Hepatocyte (in vitro differentiated cells): ENCODE results near the gene DCST1.

Source experiments
- EZH2 ChIP-seq: fragments of 200-600 bp; sonication (generic); IDR thresholded peaks from 2 replicates; pipeline ENCODE4 v1.6.1; 2016; ENCODE audit warnings: antibody characterized with exemption, mild to moderate bottlenecking, borderline replicate concordance
- EZH2phosphoT487 ChIP-seq: fragments of 200-600 bp; sonication (generic); IDR thresholded peaks from one replicate; pipeline ENCODE4 v1.6.1; 2018; ENCODE audit warnings: antibody characterized with exemption, mild to moderate bottlenecking, low read depth, moderate library complexity; ENCODE audit not compliant: unreplicated experiment, severe bottlenecking
- TF ChIP-seq, protein P1 (sequence below): fragments of 200-600 bp; sonication (generic); IDR thresholded peaks from 2 replicates; pipeline ENCODE4 v1.5.1; 2016; ENCODE audit warnings: antibody characterized with exemption, mild to moderate bottlenecking; ENCODE audit not compliant: poor library complexity

DNA sequence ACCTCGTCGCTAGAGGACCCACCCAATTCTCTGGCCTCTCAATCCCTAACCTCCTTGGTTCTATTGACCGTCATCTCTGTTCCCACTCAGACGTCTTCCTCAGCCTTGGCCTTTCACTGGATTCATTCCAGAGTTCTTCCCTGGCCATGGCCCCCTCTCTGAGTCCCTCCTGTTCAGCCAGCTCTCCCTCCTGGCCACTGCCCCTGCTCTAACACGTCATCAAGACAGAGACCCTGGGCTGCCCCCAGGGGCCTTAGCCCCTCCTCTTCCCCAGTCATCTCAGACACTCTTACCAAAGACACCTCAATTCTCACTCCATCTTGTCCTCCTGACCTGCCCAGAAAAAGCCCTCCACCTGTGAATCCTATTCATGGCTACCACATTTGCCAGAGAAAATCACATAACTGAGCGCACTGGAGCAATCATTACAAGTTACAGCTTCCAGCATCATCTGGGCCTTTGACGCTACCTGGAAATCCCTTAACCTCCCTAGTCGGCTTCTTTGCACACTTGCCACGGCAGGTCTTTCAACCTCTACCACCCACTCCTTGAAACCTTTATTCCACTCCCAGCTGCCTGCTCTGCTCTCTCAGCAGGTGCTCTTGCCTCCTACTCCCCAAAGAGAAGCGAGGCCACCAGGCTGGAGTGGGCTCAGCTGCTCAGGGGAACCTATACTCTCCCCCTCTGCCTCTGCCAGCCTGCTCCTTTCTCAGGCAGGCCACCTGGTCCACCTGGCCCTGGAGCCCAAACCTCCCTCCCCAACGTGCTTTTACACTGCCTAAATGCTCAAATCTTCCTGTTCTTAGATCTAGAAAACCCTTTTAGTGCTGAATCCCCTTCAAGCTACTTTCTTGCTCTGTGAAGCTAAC lies 14.0 kb upstream of the DCST1 start:
- TF ChIP-seq, protein P1, sequence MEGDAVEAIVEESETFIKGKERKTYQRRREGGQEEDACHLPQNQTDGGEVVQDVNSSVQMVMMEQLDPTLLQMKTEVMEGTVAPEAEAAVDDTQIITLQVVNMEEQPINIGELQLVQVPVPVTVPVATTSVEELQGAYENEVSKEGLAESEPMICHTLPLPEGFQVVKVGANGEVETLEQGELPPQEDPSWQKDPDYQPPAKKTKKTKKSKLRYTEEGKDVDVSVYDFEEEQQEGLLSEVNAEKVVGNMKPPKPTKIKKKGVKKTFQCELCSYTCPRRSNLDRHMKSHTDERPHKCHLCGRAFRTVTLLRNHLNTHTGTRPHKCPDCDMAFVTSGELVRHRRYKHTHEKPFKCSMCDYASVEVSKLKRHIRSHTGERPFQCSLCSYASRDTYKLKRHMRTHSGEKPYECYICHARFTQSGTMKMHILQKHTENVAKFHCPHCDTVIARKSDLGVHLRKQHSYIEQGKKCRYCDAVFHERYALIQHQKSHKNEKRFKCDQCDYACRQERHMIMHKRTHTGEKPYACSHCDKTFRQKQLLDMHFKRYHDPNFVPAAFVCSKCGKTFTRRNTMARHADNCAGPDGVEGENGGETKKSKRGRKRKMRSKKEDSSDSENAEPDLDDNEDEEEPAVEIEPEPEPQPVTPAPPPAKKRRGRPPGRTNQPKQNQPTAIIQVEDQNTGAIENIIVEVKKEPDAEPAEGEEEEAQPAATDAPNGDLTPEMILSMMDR, result no peak
- TF ChIP-seq EZH2 (no peak), EZH2phosphoT487 (no peak)
